ENCODE measurements around the gene MNX1. TPM values are rescaled to one million over a fixed set of nuclear protein-coding genes. Genes with fewer than 3 reads are reported as not detected.

The MNX1 gene
- total and polyA plus RNA-seq, 9 of the 15 experiments (the other 6 are each of a cell fraction or from before 2014, with no cell fraction given), result 0.15 to 8.0 (median 1.4) TPM

- no peak for TF ChIP-seq NFXL1 (CRISPR knock-in tag; IDR thresholded peaks at IDR 0.05)
- TF ChIP-seq POLR2G (IDR thresholded peaks at IDR 0.05; ENCODE audit: low read depth, low read length), result peak; percentile 67
- TF ChIP-seq MGA (IDR thresholded peaks at IDR 0.05), result peak; percentile 89
- no peak for TF ChIP-seq KDM1A (IDR thresholded peaks at IDR 0.05)
- TF ChIP-seq CUX1 (CRISPR knock-in tag; IDR thresholded peaks at IDR 0.05), result no peak
- no peak for TF ChIP-seq HDAC1 (IDR thresholded peaks at IDR 0.05)
- TF ChIP-seq ZBTB2 (IDR thresholded peaks at IDR 0.05), result no peak
- TF ChIP-seq PHF8 (IDR thresholded peaks at IDR 0.05; ENCODE audit: borderline replicate concordance, low read length), result peak; percentile 35; the same call in 1 of the 2 replicates
Measured at GRCh38 chr7:156999958-157000726, 10.3 kb downstream of the MNX1 start (continued).
